Mammary epithelial cell (primary cell): Measurements from ENCODE around the gene OR1D5.

Experiments used
- EZH2 ChIP-seq: IDR thresholded peaks from 2 replicates; pipeline ENCODE4 v1.6.1; 2012; ENCODE audit warnings: low read length, inconsistent platforms, borderline replicate concordance
- TF ChIP-seq, protein P1 (sequence below), 2 donors: IDR thresholded peaks in 1 of 2; conservative IDR thresholded peaks in 1 of 2; 2 replicates each; pipeline ENCODE4 v1.5.1; 2011 to 2012; ENCODE audit warnings: inconsistent platforms in 2 of 2, low read length in 2 of 2, mild to moderate bottlenecking in 2 of 2, control low read depth in 1 of 2, low read depth in 1 of 2; ENCODE audit not compliant: insufficient read depth in 1 of 2; ENCODE audit errors: extremely low read depth in 1 of 2

DNA sequence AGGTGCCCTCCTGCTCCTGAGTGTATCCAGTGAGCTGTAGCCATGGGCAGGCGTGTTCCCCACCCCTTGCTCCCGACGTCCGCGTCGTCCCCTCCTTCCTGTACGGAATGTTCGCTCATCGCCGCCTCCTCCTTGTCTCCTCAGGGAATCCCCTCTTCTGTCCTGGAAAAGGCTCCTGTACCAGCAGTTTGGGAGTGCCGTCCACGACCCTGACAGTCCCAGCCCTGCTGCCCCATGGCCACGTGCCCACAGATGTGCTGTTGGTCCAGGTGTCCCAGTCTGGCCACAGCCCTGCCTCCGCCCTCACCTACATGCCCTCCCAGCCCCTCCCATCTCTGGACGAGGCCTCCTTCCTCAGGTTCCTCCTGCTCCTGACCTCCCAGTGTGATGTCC lies 30.2 kb downstream of the OR1D5 start:
- no peak for TF ChIP-seq EZH2
- TF ChIP-seq, protein P1, sequence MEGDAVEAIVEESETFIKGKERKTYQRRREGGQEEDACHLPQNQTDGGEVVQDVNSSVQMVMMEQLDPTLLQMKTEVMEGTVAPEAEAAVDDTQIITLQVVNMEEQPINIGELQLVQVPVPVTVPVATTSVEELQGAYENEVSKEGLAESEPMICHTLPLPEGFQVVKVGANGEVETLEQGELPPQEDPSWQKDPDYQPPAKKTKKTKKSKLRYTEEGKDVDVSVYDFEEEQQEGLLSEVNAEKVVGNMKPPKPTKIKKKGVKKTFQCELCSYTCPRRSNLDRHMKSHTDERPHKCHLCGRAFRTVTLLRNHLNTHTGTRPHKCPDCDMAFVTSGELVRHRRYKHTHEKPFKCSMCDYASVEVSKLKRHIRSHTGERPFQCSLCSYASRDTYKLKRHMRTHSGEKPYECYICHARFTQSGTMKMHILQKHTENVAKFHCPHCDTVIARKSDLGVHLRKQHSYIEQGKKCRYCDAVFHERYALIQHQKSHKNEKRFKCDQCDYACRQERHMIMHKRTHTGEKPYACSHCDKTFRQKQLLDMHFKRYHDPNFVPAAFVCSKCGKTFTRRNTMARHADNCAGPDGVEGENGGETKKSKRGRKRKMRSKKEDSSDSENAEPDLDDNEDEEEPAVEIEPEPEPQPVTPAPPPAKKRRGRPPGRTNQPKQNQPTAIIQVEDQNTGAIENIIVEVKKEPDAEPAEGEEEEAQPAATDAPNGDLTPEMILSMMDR (conservative IDR thresholded peaks at IDR 0.05 in 1 of 2, IDR thresholded peaks at IDR 0.05 in 1 of 2; ENCODE audit: extremely low read depth in 1 of 2, insufficient read depth in 1 of 2, low read depth in 1 of 2, low read length in 2 of 2) = no peak
